ENCODE data around the gene MYO16. TPM values are rescaled to one million over a fixed set of nuclear protein-coding genes. Genes with fewer than 3 reads are reported as not detected.

The MYO16 gene
- total RNA-seq, 1 experiment from 2014 or later = 0.05 TPM

DNA sequence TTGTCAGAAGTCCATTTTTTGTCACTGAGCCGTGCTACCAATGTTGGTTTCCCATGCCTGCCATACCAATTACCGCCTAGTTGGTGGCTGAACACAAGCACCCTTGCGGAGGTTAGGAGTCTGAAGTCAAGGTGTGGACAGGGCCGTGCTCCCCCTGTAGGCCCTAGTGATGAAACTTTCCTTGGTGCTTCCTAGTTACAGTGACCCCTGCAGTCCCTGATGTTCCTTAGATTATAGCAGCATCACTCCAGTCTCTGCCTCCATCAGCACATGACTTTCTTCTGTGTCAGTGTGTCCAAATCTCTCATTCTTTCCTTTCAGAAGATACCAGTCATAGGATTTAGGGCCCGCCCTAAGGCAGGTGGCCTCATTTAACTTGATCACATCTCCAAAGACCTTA lies 99.0 kb downstream of the MYO16 start:
- no peak for DNase-seq (ENCODE audit: low read depth in 1 of 2, low spot score in 2 of 2)

DNA sequence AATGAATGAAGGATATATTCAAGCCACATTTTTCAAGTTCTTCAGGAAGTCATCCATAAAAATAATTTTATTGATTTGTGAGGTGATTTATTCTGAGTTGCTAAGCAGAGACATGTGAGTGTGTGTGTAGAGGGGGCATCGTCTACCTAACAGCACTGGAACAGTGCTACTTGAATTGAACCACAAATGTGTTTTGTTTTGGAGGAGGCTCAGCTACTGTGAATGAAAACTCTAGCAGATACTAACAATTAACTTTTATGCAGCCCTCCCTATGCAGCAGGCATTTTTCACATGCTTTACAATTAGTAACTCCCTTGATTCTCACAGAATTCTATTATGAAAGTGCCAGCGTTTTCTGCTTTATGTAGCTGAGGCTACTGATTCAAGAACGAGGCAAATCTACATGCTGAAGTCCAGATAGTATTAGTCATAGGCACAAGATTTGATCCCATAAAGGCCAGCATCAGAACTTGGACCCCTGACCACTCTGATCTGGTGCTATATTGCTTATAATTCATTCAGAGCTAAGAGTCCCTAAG lies 103.7 kb downstream of the MYO16 start:
- no peaks in the 10 kb centered on the region for H3K4me1 ChIP-seq (replicated peaks)
- no peak for DNase-seq (ENCODE audit: low read depth in 1 of 2, low spot score in 2 of 2)
- H3K27me3 ChIP-seq (replicated peaks) = peaks cover 23% of the 10 kb centered on the region
- no peaks in the 10 kb centered on the region for H3K36me3 ChIP-seq
- H3K9me3 ChIP-seq (replicated peaks) = no peaks in the 10 kb centered on the region
- H3K4me3 ChIP-seq = no peak overlapping the region
- no peak overlapping the region for H3K27ac ChIP-seq

More for the DNA sequence above, 99.0 kb downstream of the MYO16 start:
- no peaks in the 10 kb centered on the region for H3K4me1 ChIP-seq (replicated peaks)
- H3K27ac ChIP-seq = no peak overlapping the region
- H3K36me3 ChIP-seq = no peaks in the 10 kb centered on the region
- no peak overlapping the region for H3K4me3 ChIP-seq
- peaks cover 51% of the 10 kb centered on the region for H3K27me3 ChIP-seq (replicated peaks)
- H3K9me3 ChIP-seq (replicated peaks) = no peaks in the 10 kb centered on the region

DNA sequence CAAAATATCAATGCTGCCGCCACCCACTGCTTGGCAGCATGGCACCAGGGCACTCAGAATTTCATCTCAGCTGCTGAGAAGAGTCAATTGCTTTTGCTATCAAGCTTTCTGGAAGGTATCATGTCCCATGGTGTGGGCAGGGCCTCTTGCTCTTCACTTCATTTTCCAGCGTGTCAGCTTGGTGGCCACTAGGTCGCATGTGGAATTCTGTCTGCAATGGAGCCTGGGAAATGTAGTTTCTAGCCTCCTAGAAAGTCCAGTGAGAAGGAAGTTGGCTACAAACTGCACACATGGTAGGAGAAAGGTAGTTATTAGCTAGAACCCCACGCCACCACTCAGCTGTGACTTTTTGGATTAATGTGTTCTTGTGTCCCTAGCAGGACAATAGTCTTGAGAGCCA lies 105.3 kb downstream of the MYO16 start:
- H3K27me3 ChIP-seq (replicated peaks) = peaks cover 16% of the 10 kb centered on the region
- H3K9me3 ChIP-seq (replicated peaks) = no peaks in the 10 kb centered on the region
- no peak overlapping the region for H3K27ac ChIP-seq
- H3K4me3 ChIP-seq = no peak overlapping the region
- no peaks in the 10 kb centered on the region for H3K4me1 ChIP-seq (replicated peaks)
- H3K36me3 ChIP-seq = no peaks in the 10 kb centered on the region
- DNase-seq (ENCODE audit: low read depth in 1 of 2, low spot score in 2 of 2) = no peak

DNA sequence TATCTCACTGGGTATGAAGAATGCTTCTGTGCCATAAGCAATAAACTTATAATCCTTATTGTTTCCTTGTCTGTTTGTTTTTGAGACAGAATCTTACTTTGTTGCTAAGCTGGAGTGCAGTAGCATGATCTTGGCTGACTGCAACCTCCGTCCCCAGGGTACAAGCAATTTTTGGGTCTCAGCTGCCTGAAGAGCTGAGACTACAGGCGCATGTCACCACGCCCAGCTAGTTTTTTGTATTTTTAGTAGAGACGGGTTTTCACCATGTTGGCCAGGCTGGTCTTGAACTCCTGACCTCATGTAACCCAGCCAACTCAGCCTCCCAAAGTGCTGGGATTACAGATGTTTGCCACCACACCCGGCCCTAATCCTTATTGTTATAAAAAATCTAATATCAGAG lies 112.5 kb downstream of the MYO16 start:
- peaks cover 5% of the 10 kb centered on the region; the same call in 1 of the 2 replicates for H3K9me3 ChIP-seq (replicated peaks)
- H3K4me1 ChIP-seq (replicated peaks) = no peaks in the 10 kb centered on the region
- no peak overlapping the region for H3K4me3 ChIP-seq
- H3K36me3 ChIP-seq = no peaks in the 10 kb centered on the region
- peaks cover 23% of the 10 kb centered on the region for H3K27me3 ChIP-seq (replicated peaks)
- no peak for DNase-seq (ENCODE audit: low read depth in 1 of 2, low spot score in 2 of 2)
- H3K27ac ChIP-seq = no peak overlapping the region

DNA sequence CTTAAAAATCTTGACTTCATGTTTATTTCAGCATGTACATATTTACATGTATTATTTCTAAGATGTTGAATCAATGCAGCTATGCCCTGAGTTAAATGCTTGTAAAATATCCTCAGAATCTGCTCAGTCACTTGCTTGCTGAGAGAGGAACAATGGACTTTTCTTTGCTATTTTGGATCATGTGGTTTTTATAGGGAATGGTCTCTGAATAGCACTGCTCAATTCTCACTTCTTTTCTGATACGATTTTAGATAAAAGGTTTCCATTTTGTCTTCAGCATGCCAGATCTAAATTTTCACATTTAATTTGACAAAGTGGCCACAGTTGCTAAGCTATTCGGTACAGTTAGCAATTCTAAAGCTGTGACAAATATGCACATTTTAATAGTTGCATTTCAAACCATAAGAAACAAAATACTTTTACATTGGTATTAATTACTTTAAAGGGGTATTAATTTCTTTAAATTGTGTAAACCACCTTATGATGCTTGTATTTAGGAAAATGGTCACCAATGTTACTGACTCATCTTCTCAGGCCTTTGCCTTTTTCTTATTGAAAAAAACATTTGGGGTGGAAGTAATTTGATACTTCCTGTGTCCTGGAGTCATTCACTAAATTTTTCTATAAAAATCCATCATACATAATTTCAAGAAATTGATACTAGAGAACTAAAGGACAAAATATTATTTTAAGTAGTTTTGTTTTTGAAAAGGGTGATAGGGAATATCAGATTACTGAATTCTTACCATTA lies 113.5 kb downstream of the MYO16 start:
- Histone ChIP-seq H3K27me3 (replicated peaks) (peaks cover 27% of the 10 kb centered on the region), H3K9me3 (replicated peaks) (peaks cover 5% of the 10 kb centered on the region; the same call in 1 of the 2 replicates), H3K36me3 (no peaks in the 10 kb centered on the region), H3K27ac (no peak overlapping the region), H3K4me1 (replicated peaks) (no peaks in the 10 kb centered on the region), H3K4me3 (no peak overlapping the region)
- DNase-seq (ENCODE audit: low read depth in 1 of 2, low spot score in 2 of 2) = no peak

DNA sequence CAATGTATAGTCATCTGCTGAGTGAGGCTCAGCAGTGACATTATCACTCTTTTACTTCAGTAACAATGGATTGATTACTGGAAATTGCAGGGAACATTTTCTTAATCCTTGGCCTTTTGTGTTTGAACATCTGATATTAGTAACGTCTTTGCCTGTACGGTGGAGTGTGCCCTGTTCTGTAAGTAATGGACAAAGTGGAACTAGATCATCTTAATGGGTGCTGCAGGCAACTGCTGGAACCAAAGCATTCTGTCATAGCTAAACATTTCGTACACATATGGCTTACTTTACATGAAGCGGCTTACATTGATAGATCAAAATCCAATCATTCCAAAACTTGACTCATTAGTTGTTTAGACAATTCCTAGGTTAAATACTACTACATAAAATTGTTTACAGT lies 114.1 kb downstream of the MYO16 start:
- no peak for DNase-seq (ENCODE audit: low read depth in 1 of 2, low spot score in 2 of 2)
- no peak overlapping the region for H3K4me3 ChIP-seq
- H3K36me3 ChIP-seq = no peaks in the 10 kb centered on the region
- no peaks in the 10 kb centered on the region for H3K4me1 ChIP-seq (replicated peaks)
- H3K27ac ChIP-seq = no peak overlapping the region
- H3K9me3 ChIP-seq (replicated peaks) = peaks cover 5% of the 10 kb centered on the region; the same call in 1 of the 2 replicates
- peaks cover 28% of the 10 kb centered on the region for H3K27me3 ChIP-seq (replicated peaks)

DNA sequence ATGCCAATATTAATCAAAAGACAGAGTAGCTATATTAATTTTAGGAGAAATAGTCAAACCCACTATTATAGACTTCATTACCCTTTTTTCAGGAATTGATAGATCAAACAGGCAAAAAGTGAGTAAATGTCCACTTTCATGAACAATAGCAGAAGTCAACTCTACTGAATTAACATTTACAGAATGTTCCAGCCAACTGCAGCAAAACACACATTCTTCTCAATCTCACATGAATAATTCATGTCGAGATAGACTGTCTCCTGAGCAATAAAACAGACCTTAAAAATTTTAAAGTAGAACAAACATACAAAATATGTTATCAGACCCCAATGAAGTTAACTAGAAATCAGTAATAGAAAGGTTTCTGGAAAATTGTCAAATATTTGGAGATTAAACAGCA lies 118.4 kb downstream of the MYO16 start:
- Histone ChIP-seq H3K27me3 (replicated peaks) (peaks cover 29% of the 10 kb centered on the region), H3K27ac (no peak overlapping the region), H3K4me1 (replicated peaks) (no peaks in the 10 kb centered on the region), H3K4me3 (no peak overlapping the region), H3K36me3 (no peaks in the 10 kb centered on the region), H3K9me3 (replicated peaks) (no peaks in the 10 kb centered on the region)
- no peak for DNase-seq (ENCODE audit: low read depth in 1 of 2, low spot score in 2 of 2)

DNA sequence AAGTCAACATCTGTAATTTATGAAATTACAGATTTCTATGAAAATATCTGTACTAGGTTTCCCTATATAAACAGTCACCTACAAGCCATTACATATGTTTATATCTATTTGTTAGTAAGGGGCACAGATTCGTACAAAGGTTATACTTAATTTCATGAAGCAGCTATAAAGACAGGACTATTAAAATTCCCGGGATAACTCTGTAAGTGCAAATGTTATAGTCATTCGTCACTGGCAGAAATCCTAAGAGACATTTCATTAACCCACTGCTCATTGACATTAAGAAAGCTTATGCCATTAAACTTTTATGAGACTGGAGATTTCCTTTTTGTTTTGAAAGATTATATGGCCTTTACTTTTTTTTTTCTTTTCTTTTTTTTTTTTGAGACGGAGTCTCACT lies 122.9 kb downstream of the MYO16 start:
- Histone ChIP-seq H3K27ac (no peak overlapping the region), H3K27me3 (replicated peaks) (peaks cover 23% of the 10 kb centered on the region), H3K9me3 (replicated peaks) (no peaks in the 10 kb centered on the region), H3K4me1 (replicated peaks) (no peaks in the 10 kb centered on the region), H3K36me3 (no peaks in the 10 kb centered on the region), H3K4me3 (no peak overlapping the region)
- DNase-seq (ENCODE audit: low read depth in 1 of 2, low spot score in 2 of 2) = no peak

DNA sequence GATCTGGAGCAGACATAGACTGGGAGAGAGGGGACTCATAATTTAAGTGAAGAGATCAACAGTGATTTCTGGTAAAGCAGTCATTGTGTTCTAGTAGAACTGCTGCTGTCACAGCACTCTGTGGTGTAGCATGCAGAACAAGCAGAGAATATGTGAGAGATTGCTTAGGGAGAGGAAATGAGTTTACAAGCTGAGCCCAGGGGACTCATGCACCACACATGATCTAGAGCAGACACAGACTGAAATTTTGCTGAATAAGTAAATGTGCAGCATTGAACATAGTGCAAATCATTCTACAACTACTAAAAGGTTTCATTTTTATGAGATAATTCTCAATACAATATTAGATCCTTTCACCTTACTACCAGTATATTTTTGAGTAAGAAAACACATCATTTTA lies 125.7 kb downstream of the MYO16 start:
- Histone ChIP-seq H3K27ac (no peak overlapping the region), H3K27me3 (replicated peaks) (peaks cover 32% of the 10 kb centered on the region), H3K36me3 (no peaks in the 10 kb centered on the region), H3K9me3 (replicated peaks) (no peaks in the 10 kb centered on the region), H3K4me3 (no peak overlapping the region), H3K4me1 (replicated peaks) (no peaks in the 10 kb centered on the region)
- no peak for DNase-seq (ENCODE audit: low read depth in 1 of 2, low spot score in 2 of 2)

DNA sequence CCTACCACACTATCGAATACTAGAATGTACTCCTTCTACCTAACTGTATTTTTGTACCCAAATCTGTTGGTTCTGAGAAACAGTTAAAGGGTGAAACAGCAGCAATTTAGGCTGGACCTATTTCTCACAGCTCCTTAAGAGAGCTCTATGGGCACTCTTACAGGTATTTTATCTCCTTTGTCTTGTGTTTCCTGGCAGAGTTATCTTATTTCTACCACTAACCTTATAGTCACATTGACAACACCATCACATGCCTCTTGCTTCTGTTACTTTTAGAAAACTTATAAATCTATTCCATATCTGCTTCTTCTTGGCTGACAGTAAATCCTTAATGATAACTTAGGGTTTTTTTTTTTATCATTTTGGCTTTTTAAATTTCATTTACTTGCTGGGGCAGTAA lies 130.7 kb downstream of the MYO16 start:
- no peak for DNase-seq (ENCODE audit: low read depth in 1 of 2, low spot score in 2 of 2)
- Histone ChIP-seq H3K27me3 (replicated peaks) (peaks cover 77% of the 10 kb centered on the region), H3K27ac (no peak overlapping the region), H3K4me1 (replicated peaks) (no peaks in the 10 kb centered on the region), H3K9me3 (replicated peaks) (no peaks in the 10 kb centered on the region), H3K36me3 (no peaks in the 10 kb centered on the region), H3K4me3 (no peak overlapping the region)

DNA sequence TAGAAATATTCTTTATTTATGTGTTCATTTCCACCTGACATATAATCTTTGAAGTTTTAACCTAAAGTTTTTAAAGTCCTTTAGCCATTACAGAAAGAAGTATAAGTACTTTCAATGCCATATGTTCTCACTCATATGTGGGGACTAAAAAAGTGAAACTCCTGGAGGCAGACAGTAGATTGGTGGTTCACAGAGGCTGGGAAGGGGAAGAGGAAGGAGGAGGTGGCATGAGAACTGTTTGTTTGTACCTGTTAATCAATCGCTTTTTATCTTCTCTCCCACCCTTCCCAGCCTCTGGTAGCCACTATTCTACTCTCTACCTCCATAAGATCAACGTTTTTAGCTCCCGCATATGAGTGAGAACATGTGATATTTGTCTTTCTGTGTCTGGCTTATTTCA lies 131.1 kb downstream of the MYO16 start:
- no peaks in the 10 kb centered on the region for H3K9me3 ChIP-seq (replicated peaks)

DNA sequence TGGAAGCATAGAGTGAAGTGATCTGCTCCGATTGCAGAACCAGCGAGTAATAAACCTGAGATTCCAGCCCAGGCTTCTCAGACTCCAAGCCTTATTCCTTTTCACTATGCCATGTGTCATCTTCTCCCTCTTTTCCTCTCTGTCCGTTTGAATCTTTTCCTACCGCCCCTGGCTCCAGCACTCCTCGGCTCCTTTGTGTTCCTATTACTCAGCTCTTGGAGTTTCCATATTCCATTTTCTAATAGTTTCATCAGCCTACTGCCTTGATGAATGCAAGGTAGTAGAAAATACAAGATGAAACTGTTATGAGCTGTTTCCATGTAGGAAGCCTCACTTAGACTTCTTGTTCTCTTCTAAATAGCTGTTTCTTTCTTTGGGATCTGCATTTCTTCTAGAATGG lies 138.6 kb downstream of the MYO16 start:
- Histone ChIP-seq H3K27me3 (replicated peaks) (peaks cover 88% of the 10 kb centered on the region), H3K27ac (no peak overlapping the region), H3K36me3 (no peaks in the 10 kb centered on the region), H3K9me3 (replicated peaks) (no peaks in the 10 kb centered on the region), H3K4me1 (replicated peaks) (no peaks in the 10 kb centered on the region), H3K4me3 (no peak overlapping the region)
- DNase-seq (ENCODE audit: low read depth in 1 of 2, low spot score in 2 of 2) = no peak

More for the DNA sequence above, 131.1 kb downstream of the MYO16 start:
- H3K27ac ChIP-seq = no peak overlapping the region
- no peak for DNase-seq (ENCODE audit: low read depth in 1 of 2, low spot score in 2 of 2)
- no peaks in the 10 kb centered on the region for H3K4me1 ChIP-seq (replicated peaks)
- no peaks in the 10 kb centered on the region for H3K36me3 ChIP-seq
- peaks cover 81% of the 10 kb centered on the region for H3K27me3 ChIP-seq (replicated peaks)
- H3K4me3 ChIP-seq = no peak overlapping the region

DNA sequence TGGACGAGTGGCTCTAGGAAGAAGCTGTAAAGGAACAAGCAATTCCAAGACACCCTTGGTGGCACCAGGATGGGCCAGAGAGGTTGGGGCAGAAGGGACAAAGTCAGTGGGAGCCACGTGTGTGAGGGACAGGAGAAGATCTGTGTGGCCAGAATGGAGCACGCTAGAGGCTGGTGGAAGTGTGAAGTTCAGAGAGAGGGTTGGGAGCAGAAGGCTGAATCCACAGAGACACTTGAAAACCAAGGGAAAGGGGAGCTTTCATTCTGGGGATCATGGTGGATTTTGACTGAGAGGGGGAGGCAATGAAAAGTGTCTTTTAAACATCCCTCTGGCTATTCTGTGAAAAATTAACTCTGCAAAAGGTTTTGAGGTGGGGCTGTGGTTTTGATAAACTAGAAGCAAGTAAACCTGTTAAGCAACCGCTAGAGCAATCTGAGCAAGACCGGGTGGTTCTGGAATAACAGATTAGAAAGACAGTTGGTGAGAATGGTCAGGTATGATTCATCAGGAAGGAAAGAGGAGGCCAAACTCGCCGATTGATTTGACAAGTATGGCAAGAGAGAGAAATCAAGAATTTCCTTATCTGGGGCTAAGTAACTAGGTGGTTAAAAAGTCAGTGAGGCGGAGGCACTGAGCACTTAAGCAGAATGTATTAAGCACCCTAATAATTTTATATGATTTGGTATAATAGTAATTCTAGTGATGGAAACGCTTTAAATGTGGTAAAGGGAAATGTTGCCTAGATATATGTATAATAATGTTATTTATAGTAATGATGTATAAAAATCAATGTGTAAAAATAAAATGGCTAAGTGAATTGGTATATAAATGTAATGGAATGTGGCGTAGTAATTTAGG lies 140.0 kb downstream of the MYO16 start:
- no peak for DNase-seq (ENCODE audit: low read depth in 1 of 2, low spot score in 2 of 2)
- H3K27ac ChIP-seq = no peak overlapping the region
- no peaks in the 10 kb centered on the region for H3K9me3 ChIP-seq (replicated peaks)

DNA sequence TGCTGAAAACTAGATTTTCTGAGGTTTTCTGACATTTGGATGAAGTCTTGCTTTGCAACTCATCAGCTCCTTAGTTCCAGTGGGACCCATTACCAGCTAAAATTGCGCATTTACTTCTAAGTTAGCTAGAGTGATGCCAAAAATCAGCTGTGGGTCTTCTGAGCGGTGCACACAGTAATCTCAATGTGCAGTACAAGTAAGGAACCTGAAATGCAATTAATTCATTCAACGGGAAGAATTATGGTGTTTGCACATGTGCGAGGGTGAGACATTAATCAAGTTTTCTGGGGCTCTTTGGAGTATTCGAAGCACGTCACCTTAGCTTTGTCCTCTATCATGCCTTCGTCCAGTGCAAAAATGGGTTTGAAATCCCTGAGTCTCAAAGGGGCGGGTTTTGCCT lies 146.2 kb downstream of the MYO16 start:
- H3K4me1 ChIP-seq (replicated peaks) = peaks cover 28% of the 10 kb centered on the region
- no peak overlapping the region for H3K27ac ChIP-seq
- no peaks in the 10 kb centered on the region for H3K36me3 ChIP-seq
- H3K27me3 ChIP-seq (replicated peaks) = peaks cover 15% of the 10 kb centered on the region
- DNase-seq (ENCODE audit: low read depth in 1 of 2, low spot score in 2 of 2) = no peak
- no peak overlapping the region for H3K4me3 ChIP-seq
- no peaks in the 10 kb centered on the region for H3K9me3 ChIP-seq (replicated peaks)

More for the DNA sequence above, 140.0 kb downstream of the MYO16 start:
- Histone ChIP-seq H3K27me3 (replicated peaks) (peaks cover 74% of the 10 kb centered on the region), H3K4me1 (replicated peaks) (no peaks in the 10 kb centered on the region), H3K36me3 (no peaks in the 10 kb centered on the region), H3K4me3 (no peak overlapping the region)

Measured in SJSA1 (cell line).